ENCODE data around the gene P2RX4.
"Not testable (repeated sequence)": the region's sequence is repeated elsewhere in the genome, so short reads cannot be mapped to it uniquely, and the experiment has no call there.

P2RX4 gene

GRCh38 chr12:121250359-121250758 lies 40.4 kb downstream of the P2RX4 start:
- peaks cover 87 to 96% (median 89%) of the 10 kb centered on the region in 11 experiments for H3K36me3 ChIP-seq

GRCh38 chr12:121251838-121252237 lies 41.9 kb downstream of the P2RX4 start:
- no peak overlapping the region for H3K27ac ChIP-seq
- H3K27me3 ChIP-seq, result no peaks in the 10 kb centered on the region
- H3K4me2 ChIP-seq, result no peak overlapping the region
- peaks cover 0 to 8% (median 0%) of the 10 kb centered on the region in 11 experiments; a peak in 2 of 22 replicates for H3K9me3 ChIP-seq (replicated peaks in 1 of 11)
- H3K36me3 ChIP-seq, result peaks cover 94 to 98% (median 97%) of the 10 kb centered on the region in 11 experiments
- peaks cover 0 to 39% (median 0%) of the 10 kb centered on the region in 11 experiments; a peak in 6 of 22 replicates for H4K20me1 ChIP-seq
- no peak overlapping the region for H3K4me3 ChIP-seq
- TF ChIP-seq Cebpa-rat (IDR thresholded peaks at IDR 0.05), result no peak
- no peaks in the 10 kb centered on the region for H3K4me1 ChIP-seq
- no peak overlapping the region for H3K9ac ChIP-seq

More at GRCh38 chr12:121250359-121250758, 40.4 kb downstream of the P2RX4 start:
- H3K9me3 ChIP-seq (replicated peaks in 1 of 11), result peaks cover 0 to 8% (median 0%) of the 10 kb centered on the region in 11 experiments; a peak in 2 of 22 replicates
- peaks cover 0 to 30% (median 0%) of the 10 kb centered on the region in 11 experiments; a peak in 5 of 22 replicates for H4K20me1 ChIP-seq
- H3K9ac ChIP-seq, result no peak overlapping the region
- no peak overlapping the region for H3K4me2 ChIP-seq
- no peak overlapping the region for H3K4me3 ChIP-seq
- no peak for TF ChIP-seq Cebpa-rat (IDR thresholded peaks at IDR 0.05)
- H3K4me1 ChIP-seq, result no peaks in the 10 kb centered on the region
- H3K27ac ChIP-seq, result no peak overlapping the region
- H3K27me3 ChIP-seq, result no peaks in the 10 kb centered on the region

- Histone ChIP-seq H3K9ac (no peak overlapping the region), H3K4me1 (no peaks in the 10 kb centered on the region), H3K4me2 (no peak overlapping the region), H3K36me3 (peaks cover 92 to 98% (median 96%) of the 10 kb centered on the region in 11 experiments), H3K9me3 (replicated peaks in 1 of 11) (peaks cover 0 to 8% (median 0%) of the 10 kb centered on the region in 11 experiments; a peak in 2 of 22 replicates), H3K27me3 (no peaks in the 10 kb centered on the region), H3K27ac (no peak overlapping the region), H3K4me3 (no peak overlapping the region), H4K20me1 (peaks cover 0 to 31% (median 0%) of the 10 kb centered on the region in 11 experiments; a peak in 6 of 22 replicates)
- TF ChIP-seq Cebpa-rat (IDR thresholded peaks at IDR 0.05), result no peak
Observed at GRCh38 chr12:121252712-121253345, 42.9 kb downstream of the P2RX4 start.

- no peak overlapping the region for H3K27ac ChIP-seq
- no peaks in the 10 kb centered on the region for H3K4me1 ChIP-seq
- H3K4me3 ChIP-seq, result no peak overlapping the region
- H3K9me3 ChIP-seq (replicated peaks in 1 of 11), result peaks cover 0 to 8% (median 0%) of the 10 kb centered on the region in 11 experiments; a peak in 2 of 22 replicates
- peaks cover 92 to 98% (median 96%) of the 10 kb centered on the region in 11 experiments for H3K36me3 ChIP-seq
- no peak overlapping the region for H3K9ac ChIP-seq
- peaks cover 0 to 21% (median 0%) of the 10 kb centered on the region in 11 experiments; a peak in 6 of 22 replicates for H4K20me1 ChIP-seq
- TF ChIP-seq Cebpa-rat (IDR thresholded peaks at IDR 0.05), result no peak
- no peaks in the 10 kb centered on the region for H3K27me3 ChIP-seq
- no peak overlapping the region for H3K4me2 ChIP-seq
Observed at GRCh38 chr12:121253638-121254335, 43.9 kb downstream of the P2RX4 start.

- Histone ChIP-seq H3K9me3 (replicated peaks in 1 of 11) (peaks cover 0 to 8% (median 0%) of the 10 kb centered on the region in 11 experiments; a peak in 2 of 22 replicates), H3K4me3 (no peak overlapping the region), H4K20me1 (peaks cover 0 to 15% (median 0%) of the 10 kb centered on the region in 11 experiments; a peak in 6 of 22 replicates), H3K9ac (no peak overlapping the region), H3K4me2 (no peak overlapping the region), H3K4me1 (no peaks in the 10 kb centered on the region), H3K27ac (no peak overlapping the region), H3K36me3 (peaks cover 92 to 98% (median 96%) of the 10 kb centered on the region in 11 experiments), H3K27me3 (no peaks in the 10 kb centered on the region)
- TF ChIP-seq Cebpa-rat (IDR thresholded peaks at IDR 0.05), result no peak
Observed at GRCh38 chr12:121255433-121255832, 45.5 kb downstream of the P2RX4 start.

GRCh38 chr12:121257704-121258449 lies 47.9 kb downstream of the P2RX4 start:
- H4K20me1 ChIP-seq, result peaks cover 0 to 19% (median 0%) of the 10 kb centered on the region in 11 experiments; a peak in 6 of 22 replicates
- not testable (repeated sequence) for H3K9me3 ChIP-seq (replicated peaks in 1 of 11); H3K4me2 ChIP-seq; H3K27me3 ChIP-seq; H3K9ac ChIP-seq; H3K27ac ChIP-seq; H3K4me1 ChIP-seq; H3K4me3 ChIP-seq
- peaks cover 91 to 98% (median 96%) of the 10 kb centered on the region in 11 experiments for H3K36me3 ChIP-seq

- H4K20me1 ChIP-seq, result peaks cover 0 to 23% (median 0%) of the 10 kb centered on the region in 11 experiments; a peak in 9 of 22 replicates
- H3K9ac ChIP-seq, result no peak overlapping the region
- no peak overlapping the region for H3K27ac ChIP-seq
- H3K9me3 ChIP-seq (replicated peaks in 1 of 11), result no peaks in the 10 kb centered on the region
- H3K4me1 ChIP-seq, result no peaks in the 10 kb centered on the region
- no peaks in the 10 kb centered on the region for H3K27me3 ChIP-seq
- H3K36me3 ChIP-seq, result peaks cover 91 to 98% (median 96%) of the 10 kb centered on the region in 11 experiments
- no peak overlapping the region for H3K4me2 ChIP-seq
- no peak for TF ChIP-seq Cebpa-rat (IDR thresholded peaks at IDR 0.05)
- H3K4me3 ChIP-seq, result no peak overlapping the region
Observed at GRCh38 chr12:121259074-121259473, 49.1 kb downstream of the P2RX4 start.

GRCh38 chr12:121260091-121260490 lies 50.2 kb downstream of the P2RX4 start:
- TF ChIP-seq Cebpa-rat (IDR thresholded peaks at IDR 0.05), result no peak
- Histone ChIP-seq H3K4me2 (no peak overlapping the region), H4K20me1 (peaks cover 0 to 26% (median 0%) of the 10 kb centered on the region in 11 experiments; a peak in 9 of 22 replicates), H3K4me1 (no peaks in the 10 kb centered on the region), H3K9me3 (replicated peaks in 1 of 11) (no peaks in the 10 kb centered on the region), H3K27ac (no peak overlapping the region), H3K4me3 (no peak overlapping the region), H3K9ac (no peak overlapping the region), H3K27me3 (no peaks in the 10 kb centered on the region), H3K36me3 (peaks cover 90 to 99% (median 98%) of the 10 kb centered on the region in 11 experiments)

- Histone ChIP-seq H3K4me2 (no peak overlapping the region), H3K27me3 (no peaks in the 10 kb centered on the region), H3K36me3 (peaks cover 93 to 100% (median 99%) of the 10 kb centered on the region in 11 experiments), H3K4me1 (no peaks in the 10 kb centered on the region), H4K20me1 (peaks cover 0 to 22% (median 0%) of the 10 kb centered on the region in 11 experiments; a peak in 9 of 22 replicates), H3K9ac (no peak overlapping the region), H3K4me3 (no peak overlapping the region), H3K9me3 (replicated peaks in 1 of 11) (no peaks in the 10 kb centered on the region), H3K27ac (no peak overlapping the region)
- TF ChIP-seq Cebpa-rat (IDR thresholded peaks at IDR 0.05), result no peak
Observed at GRCh38 chr12:121261398-121261797, 51.5 kb downstream of the P2RX4 start.
